GM12878 (cell line): ENCODE measurements around the gene TENT4B.

Experiments
- ASH2L ChIP-seq: fragments of 300-600, 200-600 bp; sonication (generic); IDR thresholded peaks from 2 replicates; pipeline ENCODE4 v1.6.1; 2017; ENCODE audit warnings: low read depth, mild to moderate bottlenecking, borderline replicate concordance
- BCL3 ChIP-seq: IDR thresholded peaks from 2 replicates; pipeline ENCODE4 v1.6.1; 2011; ENCODE audit warnings: borderline replicate concordance, low read depth, mild to moderate bottlenecking, moderate library complexity, low read length; ENCODE audit not compliant: insufficient read depth, poor library complexity, severe bottlenecking
- CTCF ChIP-seq, 3 experiments: IDR thresholded peaks in 2 of 3; conservative IDR thresholded peaks in 1 of 3; 2 replicates each; pipeline ENCODE4 v1.5.1; 2011; ENCODE audit warnings: low read depth in 3 of 3, low read length in 3 of 3, mild to moderate bottlenecking in 3 of 3, control low read depth in 2 of 3, moderate library complexity in 2 of 3, inconsistent platforms in 1 of 3, mixed read lengths in 1 of 3; ENCODE audit not compliant: control insufficient read depth in 2 of 3, insufficient read depth in 1 of 3; ENCODE audit errors: extremely low read depth in 1 of 3
- DPF2 ChIP-seq: fragments of 450-650 bp; IDR thresholded peaks from 2 replicates; pipeline ENCODE4 v1.6.1; 2017; ENCODE audit warnings: mild to moderate bottlenecking
- EGR1 ChIP-seq, 2 experiments: IDR thresholded peaks; 1 replicate in 1 of 2; 2 replicates in 1 of 2; pipeline ENCODE4 v1.6.1; 2011 to 2012; ENCODE audit warnings: low read depth in 2 of 2, low read length in 2 of 2, borderline replicate concordance in 1 of 2, mild to moderate bottlenecking in 1 of 2, moderate library complexity in 1 of 2
- EP300 ChIP-seq, 2 experiments: fragments of 150-350 bp in 1 of 2; IDR thresholded peaks; 2 replicates each; pipeline ENCODE4 v1.6.1; 2011 to 2012; ENCODE audit warnings: low read depth in 2 of 2, low read length in 2 of 2, borderline replicate concordance in 1 of 2, improper control_type of control experiment in 1 of 2, inconsistent platforms in 1 of 2; ENCODE audit not compliant: control insufficient read depth in 1 of 2
- FOS ChIP-seq: IDR thresholded peaks from 3 replicates; pipeline ENCODE4 v1.6.1; 2011; ENCODE audit warnings: borderline replicate concordance; ENCODE audit not compliant: insufficient read length; ENCODE audit errors: extremely low read depth
- GABPA ChIP-seq: IDR thresholded peaks from 2 replicates; pipeline ENCODE4 v1.6.1; 2014; ENCODE audit warnings: antibody characterized with exemption, low read depth, mild to moderate bottlenecking, inconsistent platforms
- HDAC2 ChIP-seq: fragments of 200-600 bp; sonication (generic); IDR thresholded peaks from 2 replicates; pipeline ENCODE4 v1.6.1; 2017
- NFYB ChIP-seq: IDR thresholded peaks from 2 replicates; pipeline ENCODE4 v1.6.1; 2011; ENCODE audit warnings: low read depth, mild to moderate bottlenecking, low read length, improper control_type of control experiment, moderate library complexity; ENCODE audit not compliant: insufficient read depth
- NR2C1 ChIP-seq: fragments of 450-650 bp; IDR thresholded peaks from 2 replicates; pipeline ENCODE4 v1.6.1; 2017; ENCODE audit warnings: antibody characterized with exemption, mild to moderate bottlenecking, moderate library complexity
- PRDM15 ChIP-seq: fragments of 450-650 bp; formaldehyde crosslinking; IDR thresholded peaks from 2 replicates; pipeline ENCODE4 v1.4.0; 2020; ENCODE audit warnings: mild to moderate bottlenecking, moderate library complexity
- TAF1 ChIP-seq: IDR thresholded peaks from 2 replicates; pipeline ENCODE4 v1.6.1; 2011; ENCODE audit warnings: mild to moderate bottlenecking, low read depth, low read length, borderline replicate concordance
- ZBTB40 ChIP-seq: fragments of 450-650 bp; IDR thresholded peaks from 2 replicates; pipeline ENCODE4 v1.6.1; 2016; ENCODE audit warnings: mild to moderate bottlenecking, moderate library complexity, borderline replicate concordance

GRCh38 chr16:50123417-50123816 is 29.7 kb upstream of the TENT4B start:
- no peak for TF ChIP-seq FOS
- no peak for TF ChIP-seq HDAC2
- TF ChIP-seq NFYB: no peak
- TF ChIP-seq ASH2L: no peak
- TF ChIP-seq CTCF (IDR thresholded peaks at IDR 0.05 in 2 of 3, conservative IDR thresholded peaks at IDR 0.05 in 1 of 3; ENCODE audit: control insufficient read depth in 2 of 3, extremely low read depth in 1 of 3, insufficient read depth in 1 of 3, low read depth in 3 of 3, low read length in 3 of 3): no peak
- TF ChIP-seq TAF1: no peak
- TF ChIP-seq ZBTB40: no peak
- no peak for TF ChIP-seq DPF2
- TF ChIP-seq BCL3: no peak
- TF ChIP-seq EP300 (IDR thresholded peaks at IDR 0.05; ENCODE audit: borderline replicate concordance in 1 of 2, control insufficient read depth in 1 of 2, low read depth in 2 of 2, low read length in 2 of 2): no peak
- no peak for TF ChIP-seq PRDM15 (CRISPR knock-in tag)
- TF ChIP-seq GABPA: no peak
- TF ChIP-seq EGR1 (IDR thresholded peaks at IDR 0.05; ENCODE audit: borderline replicate concordance in 1 of 2, low read depth in 2 of 2, low read length in 2 of 2): no peak
- no peak for TF ChIP-seq NR2C1
